ENCODE results near the gene TBC1D20. TPM values are rescaled to one million over a fixed set of nuclear protein-coding genes. Genes with fewer than 3 reads are reported as not detected.

Gene TBC1D20
- total RNA-seq, 1 experiment from 2014 or later = 35.8 TPM

GRCh38 chr20:507761-508332, 45.5 kb upstream of the TBC1D20 start:
- H3K27me3 ChIP-seq (replicated peaks; ENCODE audit: control insufficient read depth, insufficient read depth, low read length) = no peaks in the 10 kb centered on the region
- H3K36me3 Mint-ChIP-seq (ENCODE audit: insufficient read depth, unreplicated experiment) = peaks cover 59% of the 10 kb centered on the region
- no peak overlapping the region for H3K4me3 ChIP-seq (ENCODE audit: low read depth, low read length)
- peaks cover 20% of the 10 kb centered on the region for H3K4me1 ChIP-seq
- DNase-seq = no peak
- ChIA-PET CTCF (no interaction called here), POLR2A (no interaction called here)
- no peak for TF ChIP-seq CTCF (IDR thresholded peaks at IDR 0.05; ENCODE audit: insufficient read depth in 1 of 2, low read depth in 1 of 2, low read length in 1 of 2, severe bottlenecking in 1 of 2, unreplicated experiment in 1 of 2)
- intact Hi-C loops (cut with micrococcal nuclease; ENCODE audit: unreplicated experiment) = no loop called here
- H3K4me3 Mint-ChIP-seq (ENCODE audit: unreplicated experiment) = no peak overlapping the region
- H3K36me3 ChIP-seq (ENCODE audit: control insufficient read depth, insufficient read depth, low read length) = peaks cover 5% of the 10 kb centered on the region
- H3K9me3 Mint-ChIP-seq (ENCODE audit: unreplicated experiment) = no peaks in the 10 kb centered on the region
- H3K27me3 Mint-ChIP-seq (ENCODE audit: insufficient read depth, unreplicated experiment) = no peaks in the 10 kb centered on the region
- no peaks in the 10 kb centered on the region for H3K9me3 ChIP-seq
- no TSS peak for BruUV-seq (replicated peaks)
- H3K4me1 Mint-ChIP-seq (ENCODE audit: low read depth, unreplicated experiment) = peaks cover 10% of the 10 kb centered on the region
- peak overlapping the region; percentile 42 for H3K27ac Mint-ChIP-seq (ENCODE audit: unreplicated experiment)

- H3K4me3 Mint-ChIP-seq (ENCODE audit: unreplicated experiment) = no peak overlapping the region
- intact Hi-C loops (cut with micrococcal nuclease; ENCODE audit: unreplicated experiment) = no loop called here
- peaks cover 20% of the 10 kb centered on the region for H3K4me1 ChIP-seq
- TF ChIP-seq CTCF (IDR thresholded peaks at IDR 0.05; ENCODE audit: insufficient read depth in 1 of 2, low read depth in 1 of 2, low read length in 1 of 2, severe bottlenecking in 1 of 2, unreplicated experiment in 1 of 2) = no peak
- H3K36me3 Mint-ChIP-seq (ENCODE audit: insufficient read depth, unreplicated experiment) = peaks cover 65% of the 10 kb centered on the region
- H3K27me3 Mint-ChIP-seq (ENCODE audit: insufficient read depth, unreplicated experiment) = no peaks in the 10 kb centered on the region
- CTCF ChIA-PET = interaction anchor here (0.6 kb wide), 1 partner anchor 220 kb away, joined by 3 read pairs; no protein-coding TSS in a partner anchor
- no peaks in the 10 kb centered on the region for H3K9me3 ChIP-seq
- peaks cover 8% of the 10 kb centered on the region for H3K4me1 Mint-ChIP-seq (ENCODE audit: low read depth, unreplicated experiment)
- DNase-seq = no peak
- peaks cover 5% of the 10 kb centered on the region for H3K36me3 ChIP-seq (ENCODE audit: control insufficient read depth, insufficient read depth, low read length)
- H3K27ac Mint-ChIP-seq (ENCODE audit: unreplicated experiment) = no peak overlapping the region
- no TSS peak for BruUV-seq (replicated peaks)
- H3K4me3 ChIP-seq (ENCODE audit: low read depth, low read length) = no peak overlapping the region
- POLR2A ChIA-PET = no interaction called here
- no peaks in the 10 kb centered on the region for H3K27me3 ChIP-seq (replicated peaks; ENCODE audit: control insufficient read depth, insufficient read depth, low read length)
- no peaks in the 10 kb centered on the region for H3K9me3 Mint-ChIP-seq (ENCODE audit: unreplicated experiment)
These were observed 44.8 kb upstream of the TBC1D20 start for GRCh38 chr20:507006-507758.

- CTCF ChIA-PET = no interaction called here
- intact Hi-C loops (cut with micrococcal nuclease; ENCODE audit: unreplicated experiment) = no loop called here
These were observed 42.3 kb upstream of the TBC1D20 start for GRCh38 chr20:504632-505075.

More at GRCh38 chr20:504632-505075, 42.3 kb upstream of the TBC1D20 start:
- H3K4me3 Mint-ChIP-seq (ENCODE audit: unreplicated experiment) = no peak overlapping the region
- no peaks in the 10 kb centered on the region for H3K27me3 Mint-ChIP-seq (ENCODE audit: insufficient read depth, unreplicated experiment)
- TF ChIP-seq CTCF (IDR thresholded peaks at IDR 0.05; ENCODE audit: insufficient read depth in 1 of 2, low read depth in 1 of 2, low read length in 1 of 2, severe bottlenecking in 1 of 2, unreplicated experiment in 1 of 2) = no peak
- peaks cover 82% of the 10 kb centered on the region for H3K36me3 Mint-ChIP-seq (ENCODE audit: insufficient read depth, unreplicated experiment)
- no peak overlapping the region for H3K27ac Mint-ChIP-seq (ENCODE audit: unreplicated experiment)
- DNase-seq = no peak
- Histone ChIP-seq H3K27me3 (replicated peaks; ENCODE audit: control insufficient read depth, insufficient read depth, low read length) (no peaks in the 10 kb centered on the region), H3K4me1 (peaks cover 2% of the 10 kb centered on the region; the same call in 1 of the 2 replicates), H3K36me3 (ENCODE audit: control insufficient read depth, insufficient read depth, low read length) (peaks cover 5% of the 10 kb centered on the region), H3K9me3 (no peaks in the 10 kb centered on the region), H3K4me3 (ENCODE audit: low read depth, low read length) (no peak overlapping the region)
- no peaks in the 10 kb centered on the region for H3K9me3 Mint-ChIP-seq (ENCODE audit: unreplicated experiment)
- POLR2A ChIA-PET = interaction anchor here (0.5 kb wide), 1 partner anchor 196 kb away, joined by 4 read pairs; no protein-coding TSS in a partner anchor
- no TSS peak for BruUV-seq (replicated peaks)
- H3K4me1 Mint-ChIP-seq (ENCODE audit: low read depth, unreplicated experiment) = no peaks in the 10 kb centered on the region

All from Caco-2 (cell line).